Prostate gland (tissue), 2 donors: Measurements from ENCODE around the gene ATP2C2.

Experiments
- CTCF ChIP-seq, 4 experiments: fragments of 200-600 bp in 2 of 4; fragments of 450-650 bp in 2 of 4; sonication (generic) in 2 of 4; IDR thresholded peaks; 1 replicate in 3 of 4; 2 replicates in 1 of 4; pipeline ENCODE4 v1.5.1; 2016 to 2019; ENCODE audit warnings: antibody characterized with exemption in 4 of 4, mild to moderate bottlenecking in 2 of 4, moderate library complexity in 2 of 4
- POLR2A ChIP-seq: fragments of 450-650 bp; IDR thresholded peaks from one replicate; pipeline ENCODE4 v1.6.1; 2016; ENCODE audit warnings: antibody characterized with exemption, mild to moderate bottlenecking
- POLR2AphosphoS5 ChIP-seq: sonication (generic); formaldehyde crosslinking; IDR thresholded peaks from one replicate; pipeline ENCODE4 v1.6.1; 2017; ENCODE audit warnings: antibody characterized with exemption

GRCh38 chr16:84443166-84443802, 74.9 kb downstream of the ATP2C2 start:
- TF ChIP-seq CTCF (IDR thresholded peaks at IDR 0.05) (no peak), POLR2AphosphoS5 (no peak), POLR2A (no peak)
